ENCODE measurements around the gene CASZ1. TPM values are rescaled to one million over a fixed set of nuclear protein-coding genes. Genes with fewer than 3 reads are reported as not detected.

CASZ1 gene
- total and polyA plus RNA-seq, 4 experiments from 2014 or later = 0.13 to 8.8 (median 4.7) TPM

DNA sequence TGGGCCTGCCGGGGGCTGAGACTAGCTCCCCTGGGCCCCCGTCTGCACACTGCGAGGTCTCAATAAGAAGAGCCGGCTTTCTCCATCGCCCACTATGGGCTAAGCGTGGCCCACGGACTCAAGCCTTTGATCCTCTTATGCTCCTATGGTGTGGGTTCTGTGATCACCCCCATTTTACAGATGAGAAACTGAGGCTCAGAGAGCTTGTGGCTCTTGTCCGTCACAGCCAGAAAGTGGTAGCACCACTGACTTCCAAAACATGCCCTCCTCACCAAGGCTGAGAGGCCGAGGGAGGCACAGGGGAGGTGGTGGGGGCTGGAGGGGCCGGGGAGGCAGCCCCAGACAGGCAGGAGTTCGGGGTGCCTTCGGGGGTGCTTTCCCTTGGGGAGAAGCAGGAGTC is 39.0 kb upstream of the CASZ1 start:
- H3K9me3 Mint-ChIP-seq = peaks cover 0 to 4% (median 0%) of the 10 kb centered on the region in 8 donors
- H3K27me3 Mint-ChIP-seq = peaks cover 20 to 24% of the 10 kb centered on the region in 2 donors
- H3K4me1 Mint-ChIP-seq = peaks cover 0 to 3% (median under 1%) of the 10 kb centered on the region in 4 donors
- H3K27me3 ChIP-seq (ENCODE audit: insufficient read depth, low read length) = no peaks in the 10 kb centered on the region
- no peak overlapping the region for H3K4me3 Mint-ChIP-seq
- no peak overlapping the region for H3K4me3 ChIP-seq (ENCODE audit: low read length in 2 of 2)
- ChIA-PET CTCF (ENCODE audit: partially characterized antibody) (no interaction called here), POLR2A (ENCODE audit: partially characterized antibody) (no interaction called here)
- intact Hi-C loops (cut with micrococcal nuclease) = no loop called here
- H3K4me1 ChIP-seq (ENCODE audit: insufficient read depth, low read length) = no peaks in the 10 kb centered on the region
- no peaks in the 10 kb centered on the region for H3K36me3 ChIP-seq (ENCODE audit: insufficient read depth, low read length)
- no peaks in the 10 kb centered on the region for H3K36me3 Mint-ChIP-seq
- no peak overlapping the region for H3K27ac ChIP-seq (ENCODE audit: low read depth, low read length)
- no peaks in the 10 kb centered on the region for H3K9me3 ChIP-seq (ENCODE audit: control insufficient read depth in 1 of 2, low read length in 2 of 2)
- no peak for DNase-seq
- no peak overlapping the region for H3K27ac Mint-ChIP-seq

DNA sequence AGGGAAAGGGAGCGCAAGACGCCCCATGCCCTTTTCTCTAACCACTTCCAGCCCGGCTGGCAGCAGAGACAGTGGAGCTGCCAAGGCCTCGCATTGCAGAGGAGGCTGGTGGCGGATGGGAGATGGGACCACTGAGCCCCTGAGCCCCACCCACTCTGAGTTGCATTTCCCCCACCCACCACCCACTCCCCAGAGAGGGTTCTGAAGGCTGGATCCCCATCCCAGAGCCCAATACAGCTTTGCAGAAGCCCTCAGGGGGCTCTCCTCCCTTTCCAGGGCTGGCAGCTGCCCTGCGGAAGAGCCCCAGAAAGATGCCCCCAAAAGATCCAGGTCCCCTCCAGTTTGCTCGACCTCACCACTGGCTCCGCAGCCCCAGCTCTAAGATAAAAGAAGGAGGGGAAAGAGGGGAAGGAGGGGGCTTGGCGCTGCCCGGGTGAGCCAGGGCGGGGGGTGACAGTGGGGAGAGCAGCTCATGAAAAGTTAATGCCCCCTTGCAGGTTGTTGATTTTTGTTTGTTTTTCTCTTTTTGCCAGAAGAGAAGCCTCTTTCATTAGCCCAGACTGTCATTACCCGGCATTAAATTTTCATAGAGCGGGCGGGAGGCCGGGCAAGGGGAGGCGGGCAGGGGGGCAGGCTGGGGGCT is 38.4 kb upstream of the CASZ1 start:
- no peak for DNase-seq
- Mint-ChIP-seq H3K4me1 (peaks cover 0 to 3% (median under 1%) of the 10 kb centered on the region in 4 donors), H3K9me3 (peaks cover 0 to 4% (median 0%) of the 10 kb centered on the region in 8 donors), H3K27me3 (peaks cover 20 to 24% of the 10 kb centered on the region in 2 donors), H3K36me3 (no peaks in the 10 kb centered on the region), H3K27ac (no peak overlapping the region), H3K4me3 (no peak overlapping the region)
- H3K27me3 ChIP-seq (ENCODE audit: insufficient read depth, low read length) = no peaks in the 10 kb centered on the region
- no peaks in the 10 kb centered on the region for H3K4me1 ChIP-seq (ENCODE audit: insufficient read depth, low read length)
- H3K27ac ChIP-seq (ENCODE audit: low read depth, low read length) = no peak overlapping the region
- intact Hi-C loops (cut with micrococcal nuclease) = no loop called here
- no peaks in the 10 kb centered on the region for H3K36me3 ChIP-seq (ENCODE audit: insufficient read depth, low read length)
- ChIA-PET POLR2A (ENCODE audit: partially characterized antibody) (no interaction called here), CTCF (ENCODE audit: partially characterized antibody) (no interaction called here)
- H3K9me3 ChIP-seq (ENCODE audit: control insufficient read depth in 1 of 2, low read length in 2 of 2) = no peaks in the 10 kb centered on the region
- H3K4me3 ChIP-seq (ENCODE audit: low read length in 2 of 2) = no peak overlapping the region

GRCh38 chr1:10833630-10834557 is 37.4 kb upstream of the CASZ1 start:
- POLR2A ChIA-PET (ENCODE audit: partially characterized antibody) = no interaction called here
- CTCF ChIA-PET (ENCODE audit: partially characterized antibody) = interaction anchor here (1.2 to 1.4 kb wide), 2 partner anchors 326 to 339 kb away, joined by 3 read pairs; no protein-coding TSS in a partner anchor
- intact Hi-C loops (cut with micrococcal nuclease) = no loop called here
- Histone ChIP-seq H3K9me3 (ENCODE audit: control insufficient read depth in 1 of 2, low read length in 2 of 2) (no peaks in the 10 kb centered on the region), H3K27ac (ENCODE audit: low read depth, low read length) (no peak overlapping the region), H3K4me1 (ENCODE audit: insufficient read depth, low read length) (no peaks in the 10 kb centered on the region), H3K27me3 (ENCODE audit: insufficient read depth, low read length) (no peaks in the 10 kb centered on the region), H3K36me3 (ENCODE audit: insufficient read depth, low read length) (no peaks in the 10 kb centered on the region), H3K4me3 (ENCODE audit: low read length in 2 of 2) (no peak overlapping the region)
- no peak for DNase-seq
- Mint-ChIP-seq H3K4me1 (peaks cover 0 to 2% (median under 1%) of the 10 kb centered on the region in 4 donors), H3K9me3 (peaks cover 0 to 4% (median 0%) of the 10 kb centered on the region in 8 donors), H3K27ac (peak overlapping the region in 1 of 7 donors; percentile 55), H3K27me3 (peaks cover 17 to 22% of the 10 kb centered on the region in 2 donors), H3K36me3 (no peaks in the 10 kb centered on the region), H3K4me3 (no peak overlapping the region)

- no peak for DNase-seq
- Histone ChIP-seq H3K27me3 (ENCODE audit: insufficient read depth, low read length) (no peaks in the 10 kb centered on the region), H3K4me1 (ENCODE audit: insufficient read depth, low read length) (no peaks in the 10 kb centered on the region), H3K9me3 (ENCODE audit: control insufficient read depth in 1 of 2, low read length in 2 of 2) (no peaks in the 10 kb centered on the region), H3K36me3 (ENCODE audit: insufficient read depth, low read length) (no peaks in the 10 kb centered on the region), H3K4me3 (ENCODE audit: low read length in 2 of 2) (no peak overlapping the region), H3K27ac (ENCODE audit: low read depth, low read length) (no peak overlapping the region)
- Mint-ChIP-seq H3K27ac (no peak overlapping the region), H3K27me3 (peaks cover 18 to 22% of the 10 kb centered on the region in 2 donors), H3K9me3 (peaks cover 0 to 4% (median 0%) of the 10 kb centered on the region in 8 donors), H3K4me3 (no peak overlapping the region), H3K36me3 (no peaks in the 10 kb centered on the region), H3K4me1 (peaks cover 0 to 2% (median 0%) of the 10 kb centered on the region in 4 donors)
- ChIA-PET CTCF (ENCODE audit: partially characterized antibody) (interaction anchor here (1.2 to 1.4 kb wide), 2 partner anchors 325 to 338 kb away, joined by 3 read pairs; no protein-coding TSS in a partner anchor), POLR2A (ENCODE audit: partially characterized antibody) (no interaction called here)
- intact Hi-C loops (cut with micrococcal nuclease) = no loop called here
Measured at GRCh38 chr1:10832703-10833102, 36.3 kb upstream of the CASZ1 start.

DNA sequence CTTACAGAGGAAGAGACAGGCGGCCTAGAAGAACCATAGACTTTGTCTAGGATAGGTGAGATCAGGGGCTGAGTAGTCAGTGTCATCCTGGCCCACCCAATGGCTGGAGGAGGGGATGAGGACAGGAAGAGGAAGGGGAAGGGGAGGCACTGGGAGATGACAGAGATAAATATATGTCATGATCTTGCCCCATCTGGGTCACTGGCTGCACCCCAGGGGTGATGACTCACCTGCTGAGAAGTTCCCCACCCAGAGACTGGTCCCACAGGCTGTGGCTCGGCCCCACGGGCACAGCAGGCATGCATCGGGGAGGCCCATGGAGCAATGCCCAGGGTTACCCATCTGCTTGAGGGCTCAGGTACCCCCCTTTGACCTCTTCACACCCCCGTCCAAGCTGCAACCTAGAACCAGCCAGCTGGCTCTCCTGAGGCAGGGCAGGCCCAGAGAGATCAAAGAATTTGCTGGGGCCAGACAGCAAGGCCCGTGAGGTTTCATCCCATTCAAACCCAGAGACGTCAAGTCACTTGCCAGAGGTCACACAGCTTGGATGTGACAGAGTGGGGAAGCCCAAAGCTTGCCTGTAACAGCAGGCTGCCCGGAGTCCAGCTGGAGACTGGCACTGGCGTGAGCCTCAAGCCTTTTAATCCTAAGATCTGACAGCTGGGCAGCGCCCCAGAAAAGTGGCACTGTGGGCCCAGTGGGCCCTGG is 34.7 kb upstream of the CASZ1 start:
- peaks cover 0 to 2% (median 0%) of the 10 kb centered on the region in 4 donors for H3K4me1 Mint-ChIP-seq
- intact Hi-C loops (cut with micrococcal nuclease) = no loop called here
- H3K27ac Mint-ChIP-seq = peak overlapping the region in 1 of 7 donors; percentile 20
- H3K36me3 Mint-ChIP-seq = no peaks in the 10 kb centered on the region
- H3K27me3 Mint-ChIP-seq = peaks cover 15 to 19% of the 10 kb centered on the region in 2 donors
- Histone ChIP-seq H3K27me3 (ENCODE audit: insufficient read depth, low read length) (no peaks in the 10 kb centered on the region), H3K27ac (ENCODE audit: low read depth, low read length) (no peak overlapping the region), H3K4me1 (ENCODE audit: insufficient read depth, low read length) (no peaks in the 10 kb centered on the region), H3K4me3 (ENCODE audit: low read length in 2 of 2) (no peak overlapping the region), H3K9me3 (ENCODE audit: control insufficient read depth in 1 of 2, low read length in 2 of 2) (no peaks in the 10 kb centered on the region), H3K36me3 (ENCODE audit: insufficient read depth, low read length) (no peaks in the 10 kb centered on the region)
- no peak overlapping the region for H3K4me3 Mint-ChIP-seq
- no peak for DNase-seq
- ChIA-PET CTCF (ENCODE audit: partially characterized antibody) (no interaction called here), POLR2A (ENCODE audit: partially characterized antibody) (no interaction called here)
- H3K9me3 Mint-ChIP-seq = peaks cover 0 to 4% (median 0%) of the 10 kb centered on the region in 8 donors

GRCh38 chr1:10829965-10830515 is 33.6 kb upstream of the CASZ1 start:
- ChIA-PET POLR2A (ENCODE audit: partially characterized antibody) (no interaction called here), CTCF (ENCODE audit: partially characterized antibody) (no interaction called here)
- H3K36me3 ChIP-seq (ENCODE audit: insufficient read depth, low read length) = no peaks in the 10 kb centered on the region
- Mint-ChIP-seq H3K4me1 (peaks cover 0 to 2% (median 0%) of the 10 kb centered on the region in 4 donors), H3K27ac (no peak overlapping the region), H3K4me3 (no peak overlapping the region), H3K36me3 (no peaks in the 10 kb centered on the region), H3K27me3 (peaks cover 13 to 21% of the 10 kb centered on the region in 2 donors), H3K9me3 (peaks cover 0 to 4% (median 0%) of the 10 kb centered on the region in 8 donors)
- no peak overlapping the region for H3K4me3 ChIP-seq (ENCODE audit: low read length in 2 of 2)
- no peak overlapping the region for H3K27ac ChIP-seq (ENCODE audit: low read depth, low read length)
- no peaks in the 10 kb centered on the region for H3K9me3 ChIP-seq (ENCODE audit: control insufficient read depth in 1 of 2, low read length in 2 of 2)
- intact Hi-C loops (cut with micrococcal nuclease) = no loop called here
- no peaks in the 10 kb centered on the region for H3K4me1 ChIP-seq (ENCODE audit: insufficient read depth, low read length)
- no peaks in the 10 kb centered on the region for H3K27me3 ChIP-seq (ENCODE audit: insufficient read depth, low read length)
- no peak for DNase-seq
